Measurements from ENCODE around the gene RAB27A. TPM values are rescaled to one million over a fixed set of nuclear protein-coding genes. Genes with fewer than 3 reads are reported as not detected.

Gene RAB27A
- total and polyA plus RNA-seq, 10 of the 15 experiments (the other 5 are each of a cell fraction or from before 2014, with no cell fraction given) = 13.3 to 139 (median 35.2) TPM

DNA sequence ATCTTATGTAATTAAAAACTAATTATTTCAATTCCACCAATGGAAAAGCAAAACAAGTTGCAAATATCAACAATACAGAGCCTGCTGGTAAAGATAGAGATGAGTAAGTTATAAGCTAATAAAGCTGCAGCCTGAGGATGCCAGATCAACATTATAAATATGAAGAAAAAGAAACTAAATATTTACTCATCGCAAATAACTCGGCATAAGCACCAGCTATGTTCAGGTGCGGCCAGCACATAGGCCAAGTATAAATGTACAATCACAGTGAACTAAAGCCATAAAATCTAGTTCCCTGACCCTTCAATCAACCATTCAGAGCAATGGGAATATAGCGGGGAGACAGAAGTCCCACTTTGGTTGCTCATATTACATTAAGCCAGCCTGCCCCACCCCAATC is 85.1 kb downstream of the RAB27A start:
- H3K4me1 ChIP-seq (ENCODE audit: control insufficient read depth, insufficient read depth, low read length) = no peaks in the 10 kb centered on the region
- H3K4me2 ChIP-seq (ENCODE audit: control insufficient read depth, insufficient read depth) = no peak overlapping the region
- H2AFZ ChIP-seq (ENCODE audit: control insufficient read depth, low read depth, low read length) = no peak overlapping the region
- no peaks in the 10 kb centered on the region; a peak in 1 of 4 replicates for H3K36me3 ChIP-seq (ENCODE audit: control insufficient read depth in 2 of 2, insufficient read depth in 2 of 2, low read length in 1 of 2)
- no peaks in the 10 kb centered on the region for H3K27me3 ChIP-seq (replicated peaks in 1 of 2; ENCODE audit: control insufficient read depth in 2 of 2, insufficient read depth in 2 of 2, low read length in 1 of 2)
- TF ChIP-seq MXI1 (IDR thresholded peaks at IDR 0.05; ENCODE audit: low read depth, low read length) (no peak), ATF2 (IDR thresholded peaks at IDR 0.05; ENCODE audit: low read length) (no peak), TAF1 (IDR thresholded peaks at IDR 0.05; ENCODE audit: borderline replicate concordance, low read depth, low read length) (no peak), ZNF687 (IDR thresholded peaks at IDR 0.05) (no peak), NFYA (IDR thresholded peaks at IDR 0.05; ENCODE audit: borderline replicate concordance, low read depth, low read length) (no peak), KDM1A (IDR thresholded peaks at IDR 0.05; ENCODE audit: borderline replicate concordance) (no peak), CEBPZ (IDR thresholded peaks at IDR 0.05; ENCODE audit: low read depth, low read length) (no peak), MTA3 (IDR thresholded peaks at IDR 0.05; ENCODE audit: borderline replicate concordance, low read length) (no peak), IKZF1 (conservative IDR thresholded peaks at IDR 0.05) (no peak)
- TF ChIP-seq, protein P1, sequence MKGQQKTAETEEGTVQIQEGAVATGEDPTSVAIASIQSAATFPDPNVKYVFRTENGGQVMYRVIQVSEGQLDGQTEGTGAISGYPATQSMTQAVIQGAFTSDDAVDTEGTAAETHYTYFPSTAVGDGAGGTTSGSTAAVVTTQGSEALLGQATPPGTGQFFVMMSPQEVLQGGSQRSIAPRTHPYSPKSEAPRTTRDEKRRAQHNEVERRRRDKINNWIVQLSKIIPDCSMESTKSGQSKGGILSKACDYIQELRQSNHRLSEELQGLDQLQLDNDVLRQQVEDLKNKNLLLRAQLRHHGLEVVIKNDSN (IDR thresholded peaks at IDR 0.05; ENCODE audit: borderline replicate concordance, extremely low read length, insufficient read depth, low read depth, low read length) = no peak
- ATAC-seq (no peak), DNase-seq (ENCODE audit: low read depth, low spot score) (no peak), FAIRE-seq (no peak)
- WGBS (ENCODE audit: insufficient coverage, insufficient replicate concordance, low lambda C conversion rate, missing lambda C conversion rate) = 93% methylated on average over 4 of the region's 4 CpGs
- in situ Hi-C loops (cut with MboI) (no loop called here), intact Hi-C loops (cut with micrococcal nuclease; ENCODE audit: unreplicated experiment) (no loop called here)
- SMC1A ChIA-PET (ENCODE audit: uncharacterized antibody, unreplicated experiment) = interaction anchor here (1.2 kb wide), 1 partner anchor 36 kb away, joined by 3 read pairs; no protein-coding TSS in a partner anchor
- no peak overlapping the region for H3K27ac ChIP-seq (ENCODE audit: control insufficient read depth, insufficient read depth)
- H3K9ac ChIP-seq (ENCODE audit: control insufficient read depth, insufficient read depth, low read length) = no peak overlapping the region
- H3K9me3 ChIP-seq (replicated peaks; ENCODE audit: control insufficient read depth, insufficient read depth, low read length) = no peaks in the 10 kb centered on the region
- no peak overlapping the region for H3K4me3 ChIP-seq
- no peaks in the 10 kb centered on the region for H3K79me2 ChIP-seq (ENCODE audit: control insufficient read depth, insufficient read depth, low read length)
- H4K20me1 ChIP-seq (ENCODE audit: control insufficient read depth, insufficient read depth) = no peaks in the 10 kb centered on the region; the same call in 1 of the 2 replicates
- CTCF ChIA-PET = interaction anchor here (0.9 to 1.2 kb wide), 3 partner anchors 38 to 1242 kb away, joined by 3 to 6 read pairs (median 3); no protein-coding TSS in a partner anchor
- POLR2A ChIA-PET = no interaction called here
- BruUV-seq (replicated peaks) = no TSS peak
- RAD21 ChIA-PET (ENCODE audit: unreplicated experiment) = no interaction called here
